Stimulated activated CD8-positive, alpha-beta memory T cell treated with anti-CD3 and anti-CD28 coated beads, Interleukin-7, amount 100 ng/mL, for 48 hours (primary cell): ENCODE data around the gene CCDC146.
"Not testable (repeated sequence)": the region's sequence is repeated elsewhere in the genome, so short reads cannot be mapped to it uniquely, and the experiment has no call there.

Experiments
- DNase-seq, 2 donors: peaks; one replicate each; pipeline ENCODE4 v3.0.0-alpha.2; 2020; ENCODE audit warnings: low read depth in 1 of 2; ENCODE audit errors: extremely low read depth in 1 of 2

CCDC146 gene

GRCh38 chr7:77138668-77139067 is 16.3 kb downstream of the CCDC146 start:
- DNase-seq = not testable (repeated sequence)

- DNase-seq = not testable (repeated sequence)
Observed at GRCh38 chr7:77140291-77140690, 17.9 kb downstream of the CCDC146 start.

GRCh38 chr7:77152232-77152631 is 29.8 kb downstream of the CCDC146 start:
- DNase-seq = not testable (repeated sequence)

- DNase-seq = not testable (repeated sequence)
Observed at GRCh38 chr7:77154917-77155464, 32.6 kb downstream of the CCDC146 start.

GRCh38 chr7:77155601-77156377 is 33.4 kb downstream of the CCDC146 start:
- DNase-seq = peak in 1 of 2 donors; percentile 11

- DNase-seq = not testable (repeated sequence)
Observed at GRCh38 chr7:77157034-77157433, 34.6 kb downstream of the CCDC146 start.

GRCh38 chr7:77157446-77157845 is 35.0 kb downstream of the CCDC146 start:
- no peak for DNase-seq

- not testable (repeated sequence) for DNase-seq
Observed at GRCh38 chr7:77171073-77171472, 48.7 kb downstream of the CCDC146 start.

- not testable (repeated sequence) for DNase-seq
Observed at GRCh38 chr7:77172437-77173172, 50.2 kb downstream of the CCDC146 start.

GRCh38 chr7:77174418-77174817 is 52.0 kb downstream of the CCDC146 start:
- not testable (repeated sequence) for DNase-seq

GRCh38 chr7:77175274-77175800 is 52.9 kb downstream of the CCDC146 start:
- DNase-seq = not testable (repeated sequence)

- DNase-seq = not testable (repeated sequence)
Observed at GRCh38 chr7:77177321-77177904, 55.0 kb downstream of the CCDC146 start.

GRCh38 chr7:77178024-77178423 is 55.6 kb downstream of the CCDC146 start:
- DNase-seq = not testable (repeated sequence)

- DNase-seq = no peak
Observed at GRCh38 chr7:77181015-77181595, 58.7 kb downstream of the CCDC146 start.

GRCh38 chr7:77181734-77182133 is 59.3 kb downstream of the CCDC146 start:
- DNase-seq = no peak

GRCh38 chr7:77182261-77182660 is 59.8 kb downstream of the CCDC146 start:
- no peak for DNase-seq

GRCh38 chr7:77184463-77184862 is 62.0 kb downstream of the CCDC146 start:
- no peak for DNase-seq

GRCh38 chr7:77184990-77185389 is 62.6 kb downstream of the CCDC146 start:
- no peak for DNase-seq

GRCh38 chr7:77185866-77186265 is 63.5 kb downstream of the CCDC146 start:
- no peak for DNase-seq

GRCh38 chr7:77188731-77189437 is 66.5 kb downstream of the CCDC146 start:
- DNase-seq = no peak
